OCI-M2 (cell line): ENCODE measurements around the gene MAML3.

Experiments used
- DNase-seq: peaks from one replicate; lab custom pipeline; 2025; ENCODE audit not compliant: unreplicated experiment; lab: John Stamatoyannopoulos, UW

MAML3 gene

DNA sequence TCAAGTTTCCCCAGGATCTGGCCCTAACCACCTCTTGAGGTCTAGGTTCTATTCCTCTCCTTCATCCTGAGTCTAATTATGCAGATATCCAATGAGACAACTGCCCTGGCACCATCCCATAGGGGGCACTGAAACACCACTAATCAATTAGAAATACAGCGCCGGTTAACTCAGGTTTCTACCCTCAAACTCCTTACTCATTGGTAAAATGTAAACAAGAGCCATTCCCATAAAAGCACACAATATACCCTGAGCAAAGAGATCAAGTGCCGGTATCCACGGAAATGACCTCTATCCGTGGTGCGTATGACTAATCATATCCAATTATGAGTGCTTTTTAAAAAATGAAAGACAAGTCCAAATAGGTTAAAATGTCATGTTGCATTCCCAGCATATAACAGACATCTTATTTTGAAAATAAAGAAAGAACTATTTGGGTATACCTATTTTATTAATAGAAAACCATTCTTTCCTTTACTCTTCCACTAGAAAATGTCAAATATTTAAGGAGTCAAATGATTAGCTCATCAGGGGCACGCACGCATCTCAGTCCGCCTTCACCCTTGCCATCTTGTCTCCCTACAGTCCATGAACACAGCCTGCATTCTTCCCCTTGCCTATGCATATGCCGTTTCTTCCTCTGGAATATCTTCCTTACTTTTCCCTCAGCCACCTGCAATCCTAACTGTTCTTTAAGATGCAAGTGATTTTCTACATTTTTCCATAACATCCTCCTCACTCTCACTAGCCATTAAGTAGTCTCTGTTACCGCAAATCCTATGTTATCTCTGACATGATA lies 141.1 kb downstream of the MAML3 start:
- peak; percentile 5 for DNase-seq

DNA sequence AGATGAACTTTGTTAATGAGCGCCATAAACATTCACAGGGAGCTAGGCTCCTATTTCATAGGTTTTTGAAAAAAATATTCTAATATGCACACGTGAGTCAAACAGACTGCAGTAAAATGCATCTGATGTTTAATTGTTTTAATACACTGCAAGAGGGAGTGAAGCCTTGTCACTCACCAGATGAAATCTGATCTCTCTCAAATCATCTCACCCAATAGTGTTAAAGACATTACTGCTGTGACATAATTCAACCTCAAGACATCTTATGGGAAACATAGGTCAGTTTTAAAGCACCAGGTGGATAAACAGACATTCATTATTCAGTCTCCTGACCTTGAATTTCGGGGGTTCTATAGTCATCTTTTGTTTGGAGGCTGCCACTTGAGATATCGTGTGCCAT lies 148.3 kb downstream of the MAML3 start:
- DNase-seq: no peak

DNA sequence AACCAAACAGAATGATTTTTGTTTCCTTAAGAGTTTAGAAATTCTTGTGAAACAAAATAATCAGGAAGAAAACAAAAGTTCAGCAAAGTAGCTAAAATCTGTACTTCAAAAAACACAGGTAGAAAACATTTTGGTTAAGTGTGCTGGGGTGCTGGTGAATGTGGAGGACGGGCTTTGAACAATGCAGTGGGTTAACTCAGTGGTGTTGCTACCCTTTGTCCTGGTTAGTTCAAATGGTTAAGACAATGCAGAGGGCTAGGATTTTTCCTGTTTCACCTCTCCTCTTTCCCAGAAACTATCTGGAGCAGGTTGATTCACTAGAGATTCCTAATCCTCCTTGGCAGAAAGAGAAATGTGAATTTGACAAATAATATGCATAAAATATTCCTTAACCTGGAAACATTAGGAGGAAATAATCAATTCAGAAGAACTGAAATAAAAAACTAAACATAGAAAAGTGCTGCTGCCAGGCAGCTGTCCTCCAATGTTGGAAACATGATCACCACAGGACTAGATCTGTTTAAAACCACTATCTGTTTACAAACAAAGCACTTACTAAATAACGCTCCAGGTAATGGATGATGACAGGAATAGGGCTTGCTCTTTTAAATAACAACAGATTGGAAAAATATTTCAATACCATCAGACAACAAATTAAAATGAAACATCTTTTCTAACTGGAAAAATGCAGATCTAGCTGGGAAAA lies 148.9 kb downstream of the MAML3 start:
- no peak for DNase-seq

DNA sequence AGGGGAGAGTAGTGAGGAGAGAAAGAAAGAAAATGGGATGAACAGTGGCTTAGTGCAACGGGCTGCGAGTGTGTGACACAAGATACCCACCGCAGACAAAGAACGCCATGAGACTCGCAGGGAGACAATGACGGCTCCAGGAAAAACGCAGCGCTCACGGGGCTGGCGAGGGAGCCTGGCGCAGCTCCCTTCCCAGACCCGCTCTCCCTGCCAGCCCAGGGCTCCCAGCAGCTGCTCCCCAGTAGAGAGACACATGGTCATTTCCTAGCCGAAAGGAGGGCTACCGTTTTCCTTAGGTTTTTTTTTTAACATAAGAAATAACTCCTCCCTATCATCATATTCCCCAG lies 149.5 kb downstream of the MAML3 start:
- no peak for DNase-seq

DNA sequence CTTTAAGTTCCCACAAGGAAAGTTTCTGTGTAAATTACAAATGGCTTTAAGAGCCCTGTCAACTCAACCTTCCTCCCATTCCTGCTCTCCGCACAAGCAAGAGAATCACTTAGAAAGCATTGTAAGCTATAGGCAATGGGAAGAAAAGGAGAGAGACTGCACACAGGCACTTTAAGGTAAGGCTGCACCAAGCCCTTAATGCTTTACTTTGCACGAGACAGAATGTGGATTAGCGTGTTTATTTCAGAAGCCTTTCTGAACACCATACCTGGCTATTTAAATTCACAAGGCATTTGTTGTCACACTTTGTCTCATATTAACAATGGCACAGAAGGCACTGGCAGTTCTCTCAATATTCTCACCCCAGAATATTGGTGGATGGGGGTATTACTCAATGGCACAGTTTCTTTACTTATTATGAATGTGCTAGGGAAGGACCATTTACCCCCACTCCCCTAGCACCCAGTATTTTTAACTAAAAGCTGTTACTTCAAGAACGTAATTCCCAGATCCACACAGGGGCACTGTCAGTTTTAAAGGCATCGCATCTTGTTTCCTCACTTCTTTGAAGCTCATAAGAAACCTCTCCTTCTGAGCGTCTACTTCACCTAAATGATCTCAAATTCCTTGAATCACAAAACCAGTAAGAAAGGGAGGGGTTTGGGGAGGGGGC lies 150.0 kb downstream of the MAML3 start:
- DNase-seq: no peak

DNA sequence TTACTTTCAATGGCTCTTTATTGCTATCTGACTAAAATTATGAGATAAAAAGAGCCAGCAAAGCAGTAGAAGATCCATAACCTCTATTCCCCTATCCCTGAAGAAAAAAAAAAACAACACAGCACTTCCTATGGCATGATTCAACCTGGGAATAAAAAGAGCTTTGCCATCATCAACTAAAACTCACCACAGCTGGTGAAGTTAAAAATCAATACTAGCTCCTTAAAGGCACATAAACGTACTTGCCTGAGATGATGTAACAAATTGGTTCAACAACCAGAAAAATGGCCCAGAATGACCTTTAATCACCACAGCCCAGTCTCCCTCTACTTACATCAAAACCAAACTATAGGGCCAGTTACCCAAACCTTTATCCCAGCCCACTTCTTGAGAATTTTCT lies 153.8 kb downstream of the MAML3 start:
- DNase-seq: no peak

DNA sequence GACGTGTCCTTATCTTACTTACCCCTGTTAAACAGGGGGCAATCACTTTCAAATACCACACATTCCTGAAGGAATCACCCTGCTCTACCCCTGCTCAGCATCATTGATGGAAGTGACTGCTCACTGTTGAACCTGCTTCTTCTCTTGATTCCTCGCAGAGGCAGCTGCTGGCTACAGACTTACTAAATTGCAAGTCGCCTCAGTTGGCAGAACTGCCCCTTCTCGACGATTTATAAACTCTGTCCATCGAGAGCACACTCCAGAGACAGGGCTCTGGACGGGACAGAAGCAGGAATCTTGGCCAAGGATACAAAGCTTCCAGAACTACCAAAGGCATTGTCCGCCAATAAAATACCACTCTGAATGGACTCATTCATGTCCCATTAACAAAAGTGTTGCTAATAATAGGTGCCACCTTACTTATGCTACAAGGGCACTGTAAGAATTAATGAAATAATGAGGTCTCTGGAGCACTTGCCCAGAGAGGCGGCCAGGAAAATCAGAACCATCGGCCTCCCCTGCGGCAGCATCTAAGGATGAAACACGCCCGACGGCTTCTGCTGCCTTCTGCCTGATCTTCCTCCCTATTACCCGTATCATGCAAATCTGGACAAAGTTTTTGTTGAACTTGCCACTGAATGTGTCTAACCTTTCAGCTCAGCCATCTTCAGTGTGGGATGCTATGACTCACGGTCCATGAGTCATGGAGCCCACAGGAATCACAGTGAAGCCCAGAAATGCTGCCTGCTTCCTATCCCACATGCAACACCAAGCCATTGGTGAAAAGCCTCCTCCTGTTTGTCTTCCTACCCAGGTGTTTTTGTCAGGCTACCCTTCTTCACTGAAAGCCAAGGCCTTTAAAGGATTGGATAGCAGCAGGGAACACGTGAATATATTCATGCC lies 164.9 kb downstream of the MAML3 start:
- DNase-seq: no peak

DNA sequence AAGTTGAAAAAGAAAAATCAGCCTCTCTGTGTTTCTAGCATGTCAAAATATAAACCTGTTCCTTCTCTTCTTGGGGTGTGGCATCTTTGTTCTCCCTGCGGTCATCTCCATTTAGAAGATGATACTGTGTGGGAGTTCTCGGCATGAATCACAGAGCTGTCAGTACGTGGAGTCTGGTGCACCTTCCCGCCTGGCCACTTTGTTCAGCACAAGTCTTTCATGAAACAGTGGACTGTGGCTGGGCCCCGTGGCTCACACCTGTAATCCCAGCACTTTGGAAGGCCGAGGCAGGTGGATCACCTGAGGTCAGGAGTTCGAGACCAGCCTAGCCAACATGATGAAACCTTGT lies 166.5 kb downstream of the MAML3 start:
- DNase-seq: no peak

DNA sequence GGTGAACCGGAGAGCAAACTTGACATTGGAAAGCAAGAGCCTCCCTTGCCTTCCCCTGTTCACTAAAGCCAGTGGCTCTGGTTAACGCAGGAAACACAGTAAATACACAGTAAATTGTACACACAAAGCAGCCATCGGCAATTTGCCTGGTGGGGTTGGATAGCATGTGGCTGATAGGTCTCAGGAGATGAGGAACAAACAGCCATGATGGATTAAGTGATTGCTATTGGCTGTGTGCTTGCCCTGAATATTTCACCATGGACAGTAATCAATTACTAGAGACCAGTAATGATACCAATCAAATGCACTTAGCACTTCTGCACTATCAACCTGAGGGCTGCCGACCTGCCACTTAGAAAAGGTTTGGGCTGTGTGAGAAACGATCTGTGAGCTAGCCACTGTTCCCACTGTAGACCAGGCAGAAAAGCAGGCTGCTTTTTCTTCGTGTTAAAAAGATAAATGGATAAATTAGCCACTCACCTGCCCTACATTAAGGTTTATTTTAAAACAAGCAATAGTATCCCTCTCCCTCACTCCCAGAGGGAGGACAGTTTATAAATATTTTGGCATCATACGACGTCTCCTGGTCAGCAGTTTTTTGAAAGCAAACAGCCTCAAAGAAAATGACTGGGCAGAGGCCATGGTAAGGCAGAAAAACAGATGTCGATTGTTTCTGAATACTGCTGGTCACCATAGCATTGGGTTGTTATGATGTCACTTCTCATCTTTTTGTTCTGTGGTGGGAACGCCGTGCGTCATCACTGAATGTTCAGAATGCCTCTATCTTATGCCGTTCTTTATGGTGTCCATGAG lies 167.1 kb downstream of the MAML3 start:
- no peak for DNase-seq

DNA sequence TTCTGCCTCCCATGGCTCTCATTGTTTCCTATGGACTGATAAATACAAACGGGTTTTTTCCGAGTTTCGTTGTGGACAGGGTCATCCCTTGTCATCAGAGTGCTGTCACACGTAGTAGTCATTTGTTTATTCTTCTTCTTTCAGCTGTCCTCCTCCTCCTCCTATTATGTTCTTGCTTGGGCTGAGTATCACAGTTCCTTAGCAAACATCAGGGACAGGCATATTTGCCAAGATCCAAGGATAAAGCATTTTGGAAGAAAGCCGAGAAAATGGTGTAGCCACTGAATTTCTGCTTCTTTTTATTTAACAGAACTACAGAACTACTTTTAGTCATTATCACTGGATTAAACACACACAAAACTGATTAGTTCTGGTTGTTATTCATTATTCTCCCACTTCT lies 167.9 kb downstream of the MAML3 start:
- DNase-seq: no peak

DNA sequence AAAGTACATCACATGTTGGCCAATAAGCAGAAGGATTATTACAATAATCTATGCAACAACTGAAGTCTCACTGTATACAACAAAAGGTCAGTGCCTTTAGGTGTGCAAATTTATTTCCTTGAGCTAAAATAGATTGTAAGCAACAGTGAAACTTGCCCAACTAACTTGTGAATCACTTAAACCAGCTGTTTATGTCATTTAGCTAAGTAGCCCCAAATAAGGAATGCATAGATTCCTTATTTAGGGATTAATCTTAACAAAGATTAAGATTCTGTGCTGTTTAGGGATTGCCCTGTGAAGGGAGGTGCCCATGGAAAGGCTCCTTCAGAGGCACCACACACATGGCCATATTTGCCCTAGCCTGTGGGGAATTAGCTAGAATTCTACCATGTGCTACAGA lies 168.6 kb downstream of the MAML3 start:
- DNase-seq: no peak

DNA sequence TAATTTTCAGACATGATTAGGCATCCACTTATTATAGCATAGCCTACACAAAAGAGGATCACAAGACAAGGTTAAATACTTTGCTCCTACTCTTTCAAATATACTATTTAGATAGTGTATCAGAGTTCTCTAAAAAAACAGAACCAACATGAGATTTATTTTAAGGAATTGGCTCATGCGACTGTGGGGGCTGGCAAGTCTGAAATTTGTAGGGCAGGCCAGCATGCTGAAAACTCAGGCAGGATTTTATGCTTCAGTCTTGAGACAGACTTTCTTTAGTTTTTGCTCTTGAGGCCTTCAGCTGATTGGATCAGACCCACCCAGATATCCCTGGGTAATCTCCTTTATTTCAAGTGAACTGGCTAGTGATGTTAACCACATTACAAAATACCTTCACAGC lies 169.5 kb downstream of the MAML3 start:
- DNase-seq: no peak

DNA sequence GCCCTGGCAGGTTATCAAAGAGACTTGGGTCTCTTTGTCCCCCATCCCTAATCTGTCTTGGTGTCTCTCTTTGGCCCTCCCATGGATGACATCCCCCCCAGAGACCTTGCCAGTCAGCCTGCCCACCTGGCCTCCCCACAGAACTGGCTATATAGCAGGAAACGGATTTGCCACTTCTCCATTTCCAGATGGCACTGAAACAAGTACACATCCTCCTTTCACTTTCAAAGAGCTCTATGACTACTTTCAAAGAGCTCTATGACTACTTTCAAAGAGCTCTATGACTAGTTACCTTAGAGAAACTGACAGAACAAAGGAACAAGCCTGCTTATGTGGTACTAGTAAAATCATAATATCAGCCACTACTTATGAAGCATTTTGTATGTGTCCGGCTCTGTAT lies 175.3 kb downstream of the MAML3 start:
- no peak for DNase-seq

DNA sequence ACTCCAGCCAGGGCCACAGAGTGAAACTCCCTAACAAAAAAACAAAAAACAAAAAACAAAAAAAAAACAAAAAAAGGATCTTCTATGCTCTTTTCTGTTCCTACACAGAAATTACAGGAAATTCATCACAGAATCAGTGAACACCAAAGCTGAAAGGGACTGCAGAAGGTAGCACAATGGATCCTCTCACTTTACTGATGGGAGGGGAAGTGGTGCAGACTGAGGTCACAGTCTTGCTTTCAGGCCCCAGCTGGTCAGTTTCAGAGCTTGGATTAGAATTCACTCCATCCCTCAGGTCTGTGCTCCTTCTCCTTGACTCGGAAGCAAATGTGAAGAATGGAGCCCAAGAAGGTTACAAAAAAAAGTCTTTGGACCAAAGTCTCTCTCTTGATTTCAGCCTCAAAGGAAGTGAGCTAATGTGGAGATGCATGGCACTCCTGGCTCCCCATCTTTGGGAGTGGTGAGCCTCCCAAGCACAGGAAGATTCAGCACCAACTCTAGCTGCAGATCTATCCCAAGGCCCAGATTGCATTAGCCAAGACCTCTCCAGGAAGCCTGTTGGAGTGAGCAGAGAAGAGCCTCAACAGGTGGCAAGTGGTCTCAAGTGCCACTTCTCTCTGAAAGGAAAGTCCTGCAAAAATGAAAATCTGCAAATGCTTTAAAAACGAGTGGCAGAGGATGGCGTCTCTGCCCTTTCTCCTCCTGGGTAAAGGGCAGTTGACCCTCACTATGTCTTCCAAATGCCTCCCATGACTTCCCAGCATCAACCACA lies 176.0 kb downstream of the MAML3 start:
- no peak for DNase-seq

DNA sequence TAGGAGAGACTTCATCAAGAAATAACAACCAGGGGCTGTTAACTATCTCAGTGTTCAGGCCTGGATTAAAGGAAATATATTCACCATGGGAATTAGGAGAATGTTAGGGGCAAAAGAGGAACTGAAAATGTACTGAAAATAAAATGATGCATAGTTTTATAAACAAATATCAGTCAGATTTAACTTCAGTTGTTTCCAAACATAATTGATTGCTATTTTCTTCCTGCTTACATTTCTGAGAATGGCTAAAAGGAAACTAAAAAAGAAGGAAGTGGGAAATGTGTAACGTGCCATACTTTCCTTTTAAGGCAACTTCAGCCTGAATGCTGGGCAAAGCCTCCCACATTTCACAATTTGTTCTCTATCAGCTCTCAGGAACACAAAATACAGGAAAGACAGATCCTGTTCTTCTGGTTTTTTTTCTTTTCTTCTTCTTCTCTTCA lies 178.1 kb downstream of the MAML3 start:
- DNase-seq: no peak

DNA sequence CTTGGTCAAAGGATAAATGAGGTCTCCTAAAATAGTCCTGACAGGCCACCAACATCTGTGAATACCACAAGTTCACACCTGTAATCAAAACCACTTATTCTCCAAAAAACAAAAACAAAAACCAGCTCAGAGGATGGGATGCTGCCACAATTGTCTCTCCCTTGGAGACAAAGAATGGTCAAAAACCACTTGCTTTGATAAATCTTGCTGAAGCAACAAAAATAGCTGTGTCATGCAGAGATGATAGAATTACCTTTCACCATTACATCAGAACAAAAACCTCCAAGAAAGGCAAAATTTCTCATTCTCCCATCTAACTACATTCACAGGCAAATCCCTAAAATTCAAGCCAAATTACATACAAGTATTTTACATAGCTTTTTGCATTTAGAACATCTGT lies 180.4 kb downstream of the MAML3 start:
- no peak for DNase-seq

DNA sequence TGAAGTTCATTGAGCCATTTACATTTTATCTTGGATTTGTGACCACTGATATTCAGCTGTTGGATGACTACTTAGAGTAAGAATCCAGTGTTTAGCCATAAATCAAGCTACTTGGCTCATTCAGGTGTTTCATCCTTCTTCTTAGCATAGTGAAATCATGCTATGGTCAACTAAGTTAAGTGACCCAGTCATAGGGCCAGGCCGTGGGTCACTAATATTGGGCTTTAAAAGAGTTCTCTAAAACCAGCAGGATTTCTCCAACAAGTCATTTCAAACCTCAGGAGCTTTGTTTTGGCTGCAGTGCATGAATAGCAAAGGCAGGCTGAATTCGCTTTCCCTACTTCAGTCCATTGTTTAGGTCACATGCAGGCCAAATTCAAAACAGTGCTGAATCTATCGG lies 181.0 kb downstream of the MAML3 start:
- no peak for DNase-seq

DNA sequence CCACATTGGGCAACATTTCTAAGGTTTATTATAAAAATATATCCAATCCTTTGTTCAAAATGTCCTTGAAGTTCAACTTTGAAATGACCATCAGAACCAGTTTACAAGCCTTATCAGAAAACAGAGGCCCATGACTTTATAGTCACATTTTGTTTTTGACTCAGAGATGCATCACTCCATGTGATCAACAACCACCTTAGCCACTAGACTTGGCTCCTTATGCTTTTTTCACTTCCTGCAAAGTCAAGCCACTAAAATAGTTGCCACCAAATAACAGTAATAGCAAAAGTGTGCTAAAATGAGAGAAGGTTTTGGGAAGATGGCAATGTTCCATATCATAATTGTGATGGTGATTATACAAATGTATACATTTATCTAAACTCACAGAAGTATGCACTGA lies 181.7 kb downstream of the MAML3 start:
- DNase-seq: no peak

DNA sequence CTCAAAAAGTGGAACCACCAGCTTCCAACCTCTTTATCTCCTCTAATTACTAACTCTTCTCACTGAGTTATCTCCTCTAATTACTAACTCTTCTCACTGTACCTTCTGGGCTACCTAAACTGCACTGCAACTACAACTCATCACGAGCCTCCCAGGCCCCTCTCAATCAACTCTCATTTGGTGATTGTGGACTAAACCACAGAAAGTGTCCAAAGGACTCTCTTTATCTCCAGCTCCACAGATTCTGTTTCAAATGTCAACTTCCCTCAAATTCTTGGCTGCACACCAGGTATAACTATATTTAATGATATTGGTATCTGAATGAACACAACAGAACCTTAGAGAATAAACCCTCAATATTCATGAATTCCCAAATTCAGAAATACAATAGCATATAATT lies 182.9 kb downstream of the MAML3 start:
- no peak for DNase-seq
